ENCODE results near the gene PLXNB1. TPM values are rescaled to one million over a fixed set of nuclear protein-coding genes. Genes with fewer than 3 reads are reported as not detected.
A peak's percentile ranks its signal among the peaks of the same experiment; 100 is the strongest.

The PLXNB1 gene
- total and polyA plus RNA-seq, 10 of the 15 experiments (the other 5 are each of a cell fraction or from before 2014, with no cell fraction given): 0.18 to 15.1 (median 5.3) TPM

DNA sequence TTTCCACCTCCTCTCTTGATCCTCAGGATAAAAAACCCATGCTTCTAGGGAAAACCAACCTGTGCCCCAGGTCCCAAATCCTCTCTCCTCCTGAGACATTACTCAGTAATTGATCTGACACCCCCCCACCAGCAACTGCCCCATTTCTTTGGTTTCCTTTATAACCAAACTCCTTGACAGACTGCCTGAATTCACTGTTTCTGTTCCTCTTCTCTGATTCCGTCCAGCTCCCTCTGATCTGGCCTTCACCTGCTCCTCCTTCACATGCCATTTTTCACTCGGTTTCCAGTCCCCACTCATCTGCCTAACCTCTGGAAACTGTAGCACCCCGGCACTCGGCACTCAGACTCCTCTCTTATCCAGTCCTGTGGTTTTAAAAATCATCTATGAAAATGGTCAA lies 7.9 kb upstream of the PLXNB1 start (continued):
- TF ChIP-seq ZNF687 (IDR thresholded peaks at IDR 0.05) (no peak), MEF2B (IDR thresholded peaks at IDR 0.05; ENCODE audit: partially characterized antibody, poor library complexity, severe bottlenecking) (no peak), SP1 (IDR thresholded peaks at IDR 0.05; ENCODE audit: low read depth, low read length) (no peak), ZZZ3 (IDR thresholded peaks at IDR 0.05; ENCODE audit: control insufficient read depth, insufficient read length, low read depth) (no peak), FOXK2 (IDR thresholded peaks at IDR 0.05) (no peak), PML (IDR thresholded peaks at IDR 0.05; ENCODE audit: low read length) (no peak), RBBP5 (conservative IDR thresholded peaks at IDR 0.05) (no peak), MXI1 (IDR thresholded peaks at IDR 0.05; ENCODE audit: low read depth, low read length) (no peak), YY1 (IDR thresholded peaks at IDR 0.05; ENCODE audit: low read depth, low read length) (no peak), IKZF2 (IDR thresholded peaks at IDR 0.05) (peak; percentile 51 to 54; a peak in 2 of 4 replicates)
- TF ChIP-seq, protein P1, sequence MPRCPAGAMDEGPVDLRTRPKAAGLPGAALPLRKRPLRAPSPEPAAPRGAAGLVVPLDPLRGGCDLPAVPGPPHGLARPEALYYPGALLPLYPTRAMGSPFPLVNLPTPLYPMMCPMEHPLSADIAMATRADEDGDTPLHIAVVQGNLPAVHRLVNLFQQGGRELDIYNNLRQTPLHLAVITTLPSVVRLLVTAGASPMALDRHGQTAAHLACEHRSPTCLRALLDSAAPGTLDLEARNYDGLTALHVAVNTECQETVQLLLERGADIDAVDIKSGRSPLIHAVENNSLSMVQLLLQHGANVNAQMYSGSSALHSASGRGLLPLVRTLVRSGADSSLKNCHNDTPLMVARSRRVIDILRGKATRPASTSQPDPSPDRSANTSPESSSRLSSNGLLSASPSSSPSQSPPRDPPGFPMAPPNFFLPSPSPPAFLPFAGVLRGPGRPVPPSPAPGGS (IDR thresholded peaks at IDR 0.05; ENCODE audit: borderline replicate concordance, insufficient read depth, low read depth, low read length, poor library complexity, severe bottlenecking): no peak
